Mesothelial cell of epicardium (in vitro differentiated cells): ENCODE measurements around the gene CBX1. TPM values are rescaled to one million over a fixed set of nuclear protein-coding genes. Genes with fewer than 3 reads are reported as not detected.
"Not testable (repeated sequence)": the region's sequence is repeated elsewhere in the genome, so short reads cannot be mapped to it uniquely, and the experiment has no call there.

Experiments
- DNase-seq, 2 experiments: peaks; one replicate each; pipeline ENCODE4 v3.0.0; 2021; ENCODE audit warnings: low spot score in 2 of 2; ENCODE audit not compliant: unreplicated experiment in 2 of 2
- H3K27ac Mint-ChIP-seq: 2 replicates; pipeline ENCODE4 v1.8.0; 2021; ENCODE audit warnings: mixed read lengths
- H3K27me3 Mint-ChIP-seq: 2 replicates; pipeline ENCODE4 v1.8.0; 2021; ENCODE audit warnings: low read depth, mixed read lengths
- H3K36me3 Mint-ChIP-seq: 2 replicates; pipeline ENCODE4 v1.8.0; 2021; ENCODE audit warnings: mixed read lengths
- H3K4me1 Mint-ChIP-seq: 2 replicates; pipeline ENCODE4 v1.8.0; 2021; ENCODE audit warnings: mixed read lengths
- H3K4me3 Mint-ChIP-seq: 2 replicates; pipeline ENCODE4 v1.8.0; 2021; ENCODE audit warnings: mild to moderate bottlenecking, moderate library complexity, mixed read lengths
- H3K9me3 Mint-ChIP-seq: 2 replicates; pipeline ENCODE4 v1.8.0; 2021; ENCODE audit warnings: mixed read lengths
- CTCF ChIP-seq: fragments of 200-600 bp; sonication (generic); IDR thresholded peaks from one replicate; pipeline ENCODE4 v1.5.0; 2021; ENCODE audit warnings: antibody characterized with exemption; ENCODE audit not compliant: unreplicated experiment
- total RNA-seq: library from RNA; stranded (reverse); gene quantifications from 3 replicates; pipeline ENCODE4 v1.2.1, GENCODE V29; 2021

Gene CBX1
- total RNA-seq, 1 donor from 2014 or later, result 142 TPM

GRCh38 chr17:48043176-48043575 lies 58.1 kb downstream of the CBX1 start:
- no peak for TF ChIP-seq CTCF
- H3K36me3 Mint-ChIP-seq, result no peaks in the 10 kb centered on the region
- no peak for DNase-seq
- no peak overlapping the region for H3K27ac Mint-ChIP-seq
- H3K9me3 Mint-ChIP-seq, result no peaks in the 10 kb centered on the region
- peaks cover 23% of the 10 kb centered on the region for H3K4me1 Mint-ChIP-seq
- no peak overlapping the region for H3K4me3 Mint-ChIP-seq
- peaks cover 6% of the 10 kb centered on the region for H3K27me3 Mint-ChIP-seq

GRCh38 chr17:48038687-48039086 lies 62.6 kb downstream of the CBX1 start:
- H3K27me3 Mint-ChIP-seq, result peaks cover 11% of the 10 kb centered on the region
- no peak for DNase-seq
- H3K36me3 Mint-ChIP-seq, result no peaks in the 10 kb centered on the region
- H3K9me3 Mint-ChIP-seq, result no peaks in the 10 kb centered on the region
- TF ChIP-seq CTCF, result no peak
- H3K4me3 Mint-ChIP-seq, result peak overlapping the region; percentile 77
- peaks cover 10% of the 10 kb centered on the region for H3K4me1 Mint-ChIP-seq
- H3K27ac Mint-ChIP-seq, result no peak overlapping the region

GRCh38 chr17:48037838-48038323 lies 63.4 kb downstream of the CBX1 start:
- no peaks in the 10 kb centered on the region for H3K36me3 Mint-ChIP-seq
- peak overlapping the region; percentile 77 for H3K4me3 Mint-ChIP-seq
- no peaks in the 10 kb centered on the region for H3K9me3 Mint-ChIP-seq
- peak overlapping the region; percentile 90 for H3K27ac Mint-ChIP-seq
- DNase-seq, result no peak
- H3K27me3 Mint-ChIP-seq, result peaks cover 11% of the 10 kb centered on the region
- TF ChIP-seq CTCF, result no peak
- peaks cover 10% of the 10 kb centered on the region for H3K4me1 Mint-ChIP-seq

GRCh38 chr17:48037036-48037837 lies 64.0 kb downstream of the CBX1 start, which contains the start of gene COPZ2:
COPZ2 (minus strand) TSS chr17:48037797; CDS start chr17:48037777, 20 bp downstream.
- Mint-ChIP-seq H3K27me3 (peaks cover 11% of the 10 kb centered on the region), H3K4me3 (peak within 1 kb of the TSS; percentile 78), H3K36me3 (no peaks in the 10 kb centered on the region), H3K4me1 (peaks cover 10% of the 10 kb centered on the region), H3K27ac (peak within 1 kb of the TSS; percentile 90), H3K9me3 (no peaks in the 10 kb centered on the region)
- no peak for DNase-seq
- TF ChIP-seq CTCF, result peak; percentile 44

GRCh38 chr17:48036693-48037035 lies 64.6 kb downstream of the CBX1 start:
- peaks cover 10% of the 10 kb centered on the region for H3K4me1 Mint-ChIP-seq
- no peak for TF ChIP-seq CTCF
- H3K4me3 Mint-ChIP-seq, result peak overlapping the region; percentile 78
- no peaks in the 10 kb centered on the region for H3K9me3 Mint-ChIP-seq
- no peaks in the 10 kb centered on the region for H3K36me3 Mint-ChIP-seq
- no peak overlapping the region for H3K27ac Mint-ChIP-seq
- DNase-seq, result no peak
- H3K27me3 Mint-ChIP-seq, result peaks cover 11% of the 10 kb centered on the region

GRCh38 chr17:48034734-48035133 lies 66.5 kb downstream of the CBX1 start:
- not testable (repeated sequence) for H3K4me3 Mint-ChIP-seq, H3K27ac Mint-ChIP-seq, H3K4me1 Mint-ChIP-seq, H3K36me3 Mint-ChIP-seq, H3K9me3 Mint-ChIP-seq, DNase-seq
- peaks cover 11% of the 10 kb centered on the region for H3K27me3 Mint-ChIP-seq
